Loucy (cell line): ENCODE measurements around the gene NECAB3.

Experiments
- H2AFZ ChIP-seq: fragments of 200-600 bp; sonication (generic); 2 replicates; pipeline ENCODE4 v1.6.0; 2016; ENCODE audit warnings: antibody characterized with exemption, mild to moderate bottlenecking, low read length, moderate library complexity
- H3F3A ChIP-seq: fragments of 200-600 bp; 2 replicates; pipeline ENCODE4 v1.6.0; 2016; ENCODE audit warnings: antibody characterized with exemption, low read depth, mild to moderate bottlenecking
- H3K27me3 ChIP-seq: fragments of 200-600 bp; sonication (generic); 2 replicates; pipeline ENCODE4 v1.6.1; 2014; ENCODE audit warnings: low read length, mild to moderate bottlenecking; ENCODE audit not compliant: insufficient read depth, poor library complexity, severe bottlenecking
- H3K36me3 ChIP-seq: fragments of 200-600 bp; sonication (generic); 2 replicates; pipeline ENCODE4 v1.6.1; 2016; ENCODE audit warnings: low read length; ENCODE audit not compliant: insufficient read depth
- H3K4me1 ChIP-seq: fragments of 200-600 bp; sonication (generic); 2 replicates; pipeline ENCODE4 v1.5.1; 2014; ENCODE audit warnings: low read length, mild to moderate bottlenecking; ENCODE audit not compliant: insufficient read depth, poor library complexity, severe bottlenecking
- H3K4me2 ChIP-seq: fragments of 200-600 bp; sonication (generic); 2 replicates; pipeline ENCODE4 v1.6.0; 2014; ENCODE audit warnings: antibody characterized with exemption, low read length, low read depth, mild to moderate bottlenecking; ENCODE audit not compliant: poor library complexity, severe bottlenecking
- H3K4me3 ChIP-seq: fragments of 200-600 bp; sonication (generic); 2 replicates; pipeline ENCODE4 v1.5.1; 2014; ENCODE audit warnings: low read length, mild to moderate bottlenecking, mixed read lengths; ENCODE audit not compliant: poor library complexity, severe bottlenecking
- H3K79me2 ChIP-seq: fragments of 200-600 bp; sonication (generic); 2 replicates; pipeline ENCODE4 v1.6.1; 2014; ENCODE audit warnings: low read length; ENCODE audit not compliant: insufficient read depth
- H3K9ac ChIP-seq: fragments of 200-600 bp; sonication (generic); 2 replicates; pipeline ENCODE4 v1.6.0; 2014; ENCODE audit warnings: mild to moderate bottlenecking, low read depth, low read length, moderate library complexity; ENCODE audit not compliant: poor library complexity, severe bottlenecking
- H3K9me2 ChIP-seq: fragments of 200-600 bp; sonication (generic); replicated peaks from 2 replicates; pipeline ENCODE4 v1.6.1; 2016; ENCODE audit warnings: low read depth, low read length, mixed read lengths
- H3K9me3 ChIP-seq: fragments of 200-600 bp; sonication (generic); 2 replicates; pipeline ENCODE4 v1.6.1; 2014; ENCODE audit warnings: mild to moderate bottlenecking, antibody characterized with exemption, low read length, low read depth; ENCODE audit not compliant: insufficient read depth
- H4K20me1 ChIP-seq: fragments of 200-600 bp; sonication (generic); 2 replicates; pipeline ENCODE4 v1.6.0; 2014; ENCODE audit warnings: antibody characterized with exemption, low read length, mild to moderate bottlenecking; ENCODE audit not compliant: insufficient read depth, poor library complexity, severe bottlenecking
- CTCF ChIP-seq: fragments of 200-600 bp; sonication (generic); conservative IDR thresholded peaks from 2 replicates; pipeline ENCODE4 v1.5.1; 2014; ENCODE audit warnings: mild to moderate bottlenecking, antibody characterized with exemption, low read length
- EZH2phosphoT487 ChIP-seq: fragments of 200-600 bp; IDR thresholded peaks from 2 replicates; pipeline ENCODE4 v1.6.1; 2018; ENCODE audit warnings: antibody characterized with exemption, mild to moderate bottlenecking, moderate library complexity, borderline replicate concordance

The NECAB3 gene

GRCh38 chr20:33659341-33660034 lies 14.7 kb downstream of the NECAB3 start:
- H3K9me2 ChIP-seq: no peaks in the 10 kb centered on the region
- H3K79me2 ChIP-seq: no peaks in the 10 kb centered on the region
- no peaks in the 10 kb centered on the region for H3K27me3 ChIP-seq
- no peaks in the 10 kb centered on the region for H3F3A ChIP-seq
- no peak overlapping the region for H3K9ac ChIP-seq
- no peak overlapping the region for H3K4me3 ChIP-seq
- H3K4me1 ChIP-seq: peaks cover 16% of the 10 kb centered on the region
- no peaks in the 10 kb centered on the region for H3K9me3 ChIP-seq
- no peak for TF ChIP-seq CTCF
- no peak for TF ChIP-seq EZH2phosphoT487
- no peaks in the 10 kb centered on the region for H4K20me1 ChIP-seq
- no peaks in the 10 kb centered on the region for H3K36me3 ChIP-seq
- H2AFZ ChIP-seq: no peak overlapping the region
- H3K4me2 ChIP-seq: no peak overlapping the region

- Histone ChIP-seq H4K20me1 (no peaks in the 10 kb centered on the region), H2AFZ (no peak overlapping the region), H3K27me3 (no peaks in the 10 kb centered on the region), H3K4me2 (no peak overlapping the region), H3K79me2 (no peaks in the 10 kb centered on the region), H3F3A (no peaks in the 10 kb centered on the region), H3K9ac (no peak overlapping the region), H3K9me3 (no peaks in the 10 kb centered on the region), H3K4me1 (peaks cover 10% of the 10 kb centered on the region), H3K9me2 (no peaks in the 10 kb centered on the region), H3K4me3 (no peak overlapping the region), H3K36me3 (no peaks in the 10 kb centered on the region)
- no peak for TF ChIP-seq EZH2phosphoT487
- no peak for TF ChIP-seq CTCF
Observed at GRCh38 chr20:33658929-33659328, 15.3 kb downstream of the NECAB3 start.

GRCh38 chr20:33658510-33658909 lies 15.7 kb downstream of the NECAB3 start:
- no peak overlapping the region for H3K4me3 ChIP-seq
- H3K4me1 ChIP-seq: peaks cover 8% of the 10 kb centered on the region
- no peaks in the 10 kb centered on the region for H3F3A ChIP-seq
- H2AFZ ChIP-seq: no peak overlapping the region
- H3K9ac ChIP-seq: no peak overlapping the region
- no peak for TF ChIP-seq EZH2phosphoT487
- no peak for TF ChIP-seq CTCF
- H3K27me3 ChIP-seq: no peaks in the 10 kb centered on the region
- H3K9me2 ChIP-seq: no peaks in the 10 kb centered on the region
- H4K20me1 ChIP-seq: no peaks in the 10 kb centered on the region
- H3K36me3 ChIP-seq: no peaks in the 10 kb centered on the region
- no peaks in the 10 kb centered on the region for H3K79me2 ChIP-seq
- no peaks in the 10 kb centered on the region for H3K9me3 ChIP-seq
- H3K4me2 ChIP-seq: no peak overlapping the region
